Osteoblast (primary cell): ENCODE results near the gene RAMP3. TPM values are rescaled to one million over a fixed set of nuclear protein-coding genes. Genes with fewer than 3 reads are reported as not detected.

Experiments
- DNase-seq: peaks from one replicate; pipeline ENCODE4 v3.0.0; 2011; ENCODE audit warnings: low spot score, mixed read lengths; ENCODE audit not compliant: insufficient read length; ENCODE audit errors: missing footprints
- H2AFZ ChIP-seq: 2 replicates; pipeline ENCODE4 v1.6.0; 2011; ENCODE audit warnings: mild to moderate bottlenecking, low read length
- H3K27ac ChIP-seq: 2 replicates; pipeline ENCODE4 v1.5.1; 2011; ENCODE audit warnings: mild to moderate bottlenecking, low read depth, low read length, moderate library complexity
- H3K27me3 ChIP-seq: 2 replicates; pipeline ENCODE4 v1.6.0; 2012; ENCODE audit warnings: mild to moderate bottlenecking, control low read depth, inconsistent platforms, low read length, moderate library complexity; ENCODE audit not compliant: insufficient read depth
- H3K36me3 ChIP-seq: 2 replicates; pipeline ENCODE4 v1.5.1; 2011; ENCODE audit warnings: mild to moderate bottlenecking, low read length, control low read depth, moderate library complexity; ENCODE audit not compliant: insufficient read depth
- H3K4me1 ChIP-seq: 2 replicates; pipeline ENCODE4 v1.5.1; 2011; ENCODE audit warnings: mild to moderate bottlenecking, low read length, control low read depth, moderate library complexity; ENCODE audit not compliant: insufficient read depth
- H3K4me2 ChIP-seq: 2 replicates; pipeline ENCODE4 v1.6.0; 2011; ENCODE audit warnings: mild to moderate bottlenecking, low read length; ENCODE audit not compliant: insufficient read depth
- H3K4me3 ChIP-seq: fragments of 200-600 bp; sonication (generic); 3 replicates; pipeline ENCODE4 v1.5.1; 2012; ENCODE audit warnings: mild to moderate bottlenecking, low read length, inconsistent platforms; ENCODE audit not compliant: insufficient read depth
- H3K79me2 ChIP-seq: 2 replicates; pipeline ENCODE4 v1.6.0; 2012; ENCODE audit warnings: mild to moderate bottlenecking, low read length, control low read depth, inconsistent platforms; ENCODE audit not compliant: insufficient read depth
- H3K9me3 ChIP-seq: 2 replicates; pipeline ENCODE4 v1.5.1; 2011; ENCODE audit warnings: low read depth, low read length, control low read depth
- H4K20me1 ChIP-seq: 2 replicates; pipeline ENCODE4 v1.6.0; 2012; ENCODE audit warnings: mild to moderate bottlenecking, low read length, control low read depth; ENCODE audit not compliant: insufficient read depth
- total RNA-seq: library from RNA; depleted of rRNA; stranded (reverse); fragments of >200 nt; gene quantifications from 2 replicates; pipeline ENCODE4 v1.2.3, GENCODE V29; 2012
- TF ChIP-seq, protein P1 (sequence below): IDR thresholded peaks from 2 replicates; pipeline ENCODE4 v1.5.1; 2011; ENCODE audit warnings: mild to moderate bottlenecking, low read depth, low read length, moderate library complexity; ENCODE audit errors: extremely low read depth

The RAMP3 gene
- total RNA-seq, 1 donor, result not detected

DNA sequence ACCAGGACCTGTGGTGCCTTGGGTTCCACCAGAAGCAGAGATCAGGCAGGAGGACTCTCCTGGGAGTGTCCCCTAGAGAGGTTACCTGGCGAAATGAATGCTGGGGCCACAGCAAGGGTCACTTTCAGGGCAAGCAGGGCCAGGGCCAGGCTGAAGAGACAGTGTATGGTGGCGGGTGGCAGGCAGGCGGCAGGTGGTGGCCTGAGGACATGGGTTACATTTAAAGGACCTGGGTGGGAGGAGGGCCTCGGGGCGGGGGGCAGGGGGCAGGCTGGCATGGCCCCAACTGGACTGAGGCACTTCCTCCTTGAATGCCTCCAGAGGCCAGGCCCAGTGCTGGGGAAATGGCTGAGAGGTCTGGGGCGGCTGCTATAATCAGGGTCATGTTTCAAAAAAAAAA lies 31.4 kb upstream of the RAMP3 start:
- no peaks in the 10 kb centered on the region for H3K9me3 ChIP-seq
- H3K4me3 ChIP-seq, result no peak overlapping the region
- no peaks in the 10 kb centered on the region for H3K79me2 ChIP-seq
- TF ChIP-seq, protein P1, sequence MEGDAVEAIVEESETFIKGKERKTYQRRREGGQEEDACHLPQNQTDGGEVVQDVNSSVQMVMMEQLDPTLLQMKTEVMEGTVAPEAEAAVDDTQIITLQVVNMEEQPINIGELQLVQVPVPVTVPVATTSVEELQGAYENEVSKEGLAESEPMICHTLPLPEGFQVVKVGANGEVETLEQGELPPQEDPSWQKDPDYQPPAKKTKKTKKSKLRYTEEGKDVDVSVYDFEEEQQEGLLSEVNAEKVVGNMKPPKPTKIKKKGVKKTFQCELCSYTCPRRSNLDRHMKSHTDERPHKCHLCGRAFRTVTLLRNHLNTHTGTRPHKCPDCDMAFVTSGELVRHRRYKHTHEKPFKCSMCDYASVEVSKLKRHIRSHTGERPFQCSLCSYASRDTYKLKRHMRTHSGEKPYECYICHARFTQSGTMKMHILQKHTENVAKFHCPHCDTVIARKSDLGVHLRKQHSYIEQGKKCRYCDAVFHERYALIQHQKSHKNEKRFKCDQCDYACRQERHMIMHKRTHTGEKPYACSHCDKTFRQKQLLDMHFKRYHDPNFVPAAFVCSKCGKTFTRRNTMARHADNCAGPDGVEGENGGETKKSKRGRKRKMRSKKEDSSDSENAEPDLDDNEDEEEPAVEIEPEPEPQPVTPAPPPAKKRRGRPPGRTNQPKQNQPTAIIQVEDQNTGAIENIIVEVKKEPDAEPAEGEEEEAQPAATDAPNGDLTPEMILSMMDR, result no peak
- H3K27ac ChIP-seq, result no peak overlapping the region
- H3K36me3 ChIP-seq, result no peaks in the 10 kb centered on the region
- H3K27me3 ChIP-seq, result no peaks in the 10 kb centered on the region
- DNase-seq, result no peak
- H3K4me2 ChIP-seq, result no peak overlapping the region
- no peaks in the 10 kb centered on the region for H3K4me1 ChIP-seq
- no peak overlapping the region for H2AFZ ChIP-seq
- H4K20me1 ChIP-seq, result no peaks in the 10 kb centered on the region

DNA sequence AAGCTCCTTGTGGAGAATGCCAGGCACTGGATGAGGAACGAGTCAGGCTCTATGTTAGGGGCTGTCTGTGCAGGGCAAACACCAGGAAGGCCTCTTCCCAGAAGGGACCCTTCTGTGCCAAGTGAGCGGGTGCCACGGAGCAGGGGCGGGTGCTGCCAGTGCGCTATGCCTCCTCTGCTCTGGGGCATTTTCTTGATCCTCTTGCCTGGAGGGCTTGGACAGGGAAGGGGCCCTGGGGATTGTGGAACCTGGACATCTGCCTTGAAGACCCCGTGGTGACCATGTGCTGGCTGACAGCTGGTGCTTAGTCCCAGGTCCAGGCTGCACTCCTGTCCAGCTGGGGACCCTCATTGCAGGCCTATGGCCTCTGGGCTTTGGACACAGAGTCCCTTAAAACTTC lies 30.7 kb upstream of the RAMP3 start:
- Histone ChIP-seq H2AFZ (no peak overlapping the region), H3K4me1 (no peaks in the 10 kb centered on the region), H3K79me2 (no peaks in the 10 kb centered on the region), H3K27me3 (no peaks in the 10 kb centered on the region), H4K20me1 (no peaks in the 10 kb centered on the region), H3K4me2 (no peak overlapping the region), H3K4me3 (no peak overlapping the region), H3K36me3 (no peaks in the 10 kb centered on the region), H3K9me3 (no peaks in the 10 kb centered on the region), H3K27ac (no peak overlapping the region)
- TF ChIP-seq, protein P1, result no peak
- DNase-seq, result no peak

DNA sequence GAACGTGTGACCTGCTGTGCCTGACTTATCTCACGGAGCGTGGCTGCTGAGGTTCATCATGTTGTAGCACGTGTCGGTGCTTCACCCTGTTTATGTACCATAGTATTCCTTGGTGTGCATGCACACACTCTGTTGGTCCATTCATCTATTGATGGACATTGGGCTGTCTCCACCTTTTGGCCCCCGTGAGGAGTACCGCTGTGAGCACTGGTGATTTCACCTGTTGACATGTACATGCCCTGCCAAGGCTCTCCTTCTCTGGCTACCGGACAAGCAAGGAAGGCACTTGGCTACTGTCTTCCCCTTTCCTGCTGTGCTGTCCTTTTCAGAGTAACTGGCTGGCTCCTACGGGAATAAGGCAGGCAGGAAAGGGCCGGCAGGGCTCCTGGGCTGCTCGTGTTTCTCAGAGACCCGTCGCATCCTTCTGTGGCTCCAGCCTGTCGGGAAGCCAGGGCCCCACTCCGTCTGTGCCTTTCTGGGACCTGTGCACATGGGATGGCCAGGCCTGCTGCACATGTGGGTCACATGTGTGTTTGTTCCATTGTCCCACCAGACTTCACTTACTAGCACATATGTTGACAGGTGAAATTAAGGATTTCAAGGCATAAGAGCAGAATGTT lies 28.3 kb upstream of the RAMP3 start:
- H3K4me2 ChIP-seq, result no peak overlapping the region
- H3K9me3 ChIP-seq, result no peaks in the 10 kb centered on the region
- no peaks in the 10 kb centered on the region for H3K4me1 ChIP-seq
- no peaks in the 10 kb centered on the region for H3K36me3 ChIP-seq
- no peak for DNase-seq
- H4K20me1 ChIP-seq, result no peaks in the 10 kb centered on the region
- H3K79me2 ChIP-seq, result no peaks in the 10 kb centered on the region
- no peak overlapping the region for H3K27ac ChIP-seq
- H2AFZ ChIP-seq, result no peak overlapping the region
- no peaks in the 10 kb centered on the region for H3K27me3 ChIP-seq
- TF ChIP-seq, protein P1, result no peak
- no peak overlapping the region for H3K4me3 ChIP-seq

DNA sequence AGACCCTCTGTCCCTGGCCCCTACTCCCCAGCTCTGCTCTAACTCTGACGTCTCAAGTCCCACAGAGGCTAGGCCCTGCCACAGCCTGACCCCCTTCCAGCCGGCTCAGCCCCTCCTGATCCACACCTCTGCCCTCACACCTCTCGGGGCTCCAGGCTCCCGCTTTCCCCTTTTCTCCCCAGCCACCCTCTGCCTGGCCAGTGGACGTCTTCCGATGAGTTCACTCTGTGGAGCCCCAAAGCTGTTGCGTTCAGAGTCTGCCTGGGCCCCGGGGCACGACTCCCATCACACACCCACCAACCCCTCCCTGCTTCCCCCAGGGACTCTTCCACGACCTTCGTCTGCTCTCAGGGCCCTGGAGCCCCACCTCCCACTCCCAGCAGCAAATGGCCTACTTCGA lies 27.7 kb upstream of the RAMP3 start:
- no peak overlapping the region for H3K4me3 ChIP-seq
- H3K27me3 ChIP-seq, result no peaks in the 10 kb centered on the region
- TF ChIP-seq, protein P1, result no peak
- H2AFZ ChIP-seq, result no peak overlapping the region
- no peak overlapping the region for H3K27ac ChIP-seq
- no peaks in the 10 kb centered on the region for H3K36me3 ChIP-seq
- no peaks in the 10 kb centered on the region for H4K20me1 ChIP-seq
- no peaks in the 10 kb centered on the region for H3K79me2 ChIP-seq
- no peaks in the 10 kb centered on the region for H3K9me3 ChIP-seq
- no peak overlapping the region for H3K4me2 ChIP-seq
- no peaks in the 10 kb centered on the region for H3K4me1 ChIP-seq
- no peak for DNase-seq
